GM21529 (cell line): ENCODE results near the gene DOK6.

ENCODE experiments used
- ATAC-seq: cut with Tn5 transposase; IDR thresholded peaks from one replicate; pipeline ENCODE4 v1.9.1; 2021; ENCODE audit not compliant: unreplicated experiment

The DOK6 gene

GRCh38 chr18:69730664-69731063 lies 330.0 kb downstream of the DOK6 start:
- ATAC-seq: no peak

- ATAC-seq: no peak
Measured at GRCh38 chr18:69734536-69734935, 333.8 kb downstream of the DOK6 start.

- ATAC-seq: no peak
Measured at GRCh38 chr18:69736730-69737129, 336.0 kb downstream of the DOK6 start.

- ATAC-seq: no peak
Measured at GRCh38 chr18:69737851-69738250, 337.2 kb downstream of the DOK6 start.

GRCh38 chr18:69747388-69747787 lies 346.7 kb downstream of the DOK6 start:
- no peak for ATAC-seq

GRCh38 chr18:69752737-69753380 lies 352.2 kb downstream of the DOK6 start:
- ATAC-seq: no peak

- no peak for ATAC-seq
Measured at GRCh38 chr18:69754108-69754507, 353.4 kb downstream of the DOK6 start.

- ATAC-seq: no peak
Measured at GRCh38 chr18:69755041-69755440, 354.4 kb downstream of the DOK6 start.

- ATAC-seq: no peak
Measured at GRCh38 chr18:69755856-69756496, 355.3 kb downstream of the DOK6 start.

GRCh38 chr18:69757733-69758132 lies 357.0 kb downstream of the DOK6 start:
- no peak for ATAC-seq

GRCh38 chr18:69758458-69758857 lies 357.8 kb downstream of the DOK6 start:
- ATAC-seq: no peak

GRCh38 chr18:69759046-69759445 lies 358.4 kb downstream of the DOK6 start:
- no peak for ATAC-seq

GRCh38 chr18:69763002-69763401 lies 362.3 kb downstream of the DOK6 start:
- ATAC-seq: no peak

- no peak for ATAC-seq
Measured at GRCh38 chr18:69763821-69764220, 363.1 kb downstream of the DOK6 start.

GRCh38 chr18:69770238-69770637 lies 369.6 kb downstream of the DOK6 start:
- no peak for ATAC-seq

GRCh38 chr18:69774831-69775230 lies 374.1 kb downstream of the DOK6 start:
- no peak for ATAC-seq

GRCh38 chr18:69777248-69777647 lies 376.6 kb downstream of the DOK6 start:
- ATAC-seq: no peak

GRCh38 chr18:69778680-69779079 lies 378.0 kb downstream of the DOK6 start:
- ATAC-seq: no peak

- no peak for ATAC-seq
Measured at GRCh38 chr18:69780851-69781250, 380.2 kb downstream of the DOK6 start.

GRCh38 chr18:69784815-69785214 lies 384.1 kb downstream of the DOK6 start:
- no peak for ATAC-seq

GRCh38 chr18:69785466-69785865 lies 384.8 kb downstream of the DOK6 start:
- no peak for ATAC-seq

- no peak for ATAC-seq
Measured at GRCh38 chr18:69786427-69786826, 385.7 kb downstream of the DOK6 start.
